Measurements from ENCODE around the gene TUBGCP2. TPM values are rescaled to one million over a fixed set of nuclear protein-coding genes. Genes with fewer than 3 reads are reported as not detected.

The TUBGCP2 gene
- polyA plus RNA-seq, 1 donor (not counting 4 experiments of a cell fraction or from before 2014, with no cell fraction given) = 55.8 TPM

GRCh38 chr10:133311570-133311969 is 2.9 kb upstream of the TUBGCP2 start:
- no peak overlapping the region for H3K4me2 ChIP-seq (ENCODE audit: control insufficient read depth, extremely low read depth, insufficient read depth, low read depth, low read length)
- H2AFZ ChIP-seq (ENCODE audit: control insufficient read depth, low read length) = no peak overlapping the region
- peaks cover 18% of the 10 kb centered on the region for H3K79me2 ChIP-seq (ENCODE audit: control insufficient read depth, insufficient read depth, low read length)
- no peaks in the 10 kb centered on the region for H3K9me1 ChIP-seq (ENCODE audit: control insufficient read depth, extremely low read depth, insufficient read depth, low read length)
- peaks cover 9% of the 10 kb centered on the region for H3K4me1 ChIP-seq (ENCODE audit: control insufficient read depth, extremely low read depth, insufficient read depth, low read length)
- no peak for DNase-seq (ENCODE audit: low read depth, low spot score)
- H3K36me3 ChIP-seq (ENCODE audit: control insufficient read depth in 2 of 2, extremely low read depth in 1 of 2, insufficient read depth in 2 of 2, low read length in 2 of 2) = peaks cover 12 to 13% of the 10 kb centered on the region in 2 experiments
- H3K27me3 ChIP-seq (ENCODE audit: control insufficient read depth, extremely low read depth, insufficient read depth, low read length) = no peaks in the 10 kb centered on the region
- FAIRE-seq = no peak
- TF ChIP-seq EZH2 (IDR thresholded peaks at IDR 0.05; ENCODE audit: low read length) = no peak
- TF ChIP-seq, protein P1, sequence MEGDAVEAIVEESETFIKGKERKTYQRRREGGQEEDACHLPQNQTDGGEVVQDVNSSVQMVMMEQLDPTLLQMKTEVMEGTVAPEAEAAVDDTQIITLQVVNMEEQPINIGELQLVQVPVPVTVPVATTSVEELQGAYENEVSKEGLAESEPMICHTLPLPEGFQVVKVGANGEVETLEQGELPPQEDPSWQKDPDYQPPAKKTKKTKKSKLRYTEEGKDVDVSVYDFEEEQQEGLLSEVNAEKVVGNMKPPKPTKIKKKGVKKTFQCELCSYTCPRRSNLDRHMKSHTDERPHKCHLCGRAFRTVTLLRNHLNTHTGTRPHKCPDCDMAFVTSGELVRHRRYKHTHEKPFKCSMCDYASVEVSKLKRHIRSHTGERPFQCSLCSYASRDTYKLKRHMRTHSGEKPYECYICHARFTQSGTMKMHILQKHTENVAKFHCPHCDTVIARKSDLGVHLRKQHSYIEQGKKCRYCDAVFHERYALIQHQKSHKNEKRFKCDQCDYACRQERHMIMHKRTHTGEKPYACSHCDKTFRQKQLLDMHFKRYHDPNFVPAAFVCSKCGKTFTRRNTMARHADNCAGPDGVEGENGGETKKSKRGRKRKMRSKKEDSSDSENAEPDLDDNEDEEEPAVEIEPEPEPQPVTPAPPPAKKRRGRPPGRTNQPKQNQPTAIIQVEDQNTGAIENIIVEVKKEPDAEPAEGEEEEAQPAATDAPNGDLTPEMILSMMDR (optimal IDR thresholded peaks at IDR 0.05 in 1 of 3, IDR thresholded peaks at IDR 0.05 in 1 of 3, conservative IDR thresholded peaks at IDR 0.05 in 1 of 3; ENCODE audit: extremely low read depth in 1 of 3, insufficient read depth in 2 of 3, low read length in 3 of 3) = no peak
- no peaks in the 10 kb centered on the region for H3K9me3 ChIP-seq (ENCODE audit: control insufficient read depth, low read depth, low read length)
- H4K20me1 ChIP-seq (ENCODE audit: control insufficient read depth, extremely low read depth, insufficient read depth, low read length) = no peaks in the 10 kb centered on the region
- no peak overlapping the region for H3K9ac ChIP-seq (ENCODE audit: control insufficient read depth, extremely low read depth, insufficient read depth, low read length)
- dilution Hi-C loops (cut with MboI; ENCODE audit: extremely low pct_ligation_motif_present, low sequenced_read_pairs) = no loop called here
- no peak overlapping the region for H3K27ac ChIP-seq (ENCODE audit: control insufficient read depth, insufficient read depth, low read length)
- no peak overlapping the region for H3K4me3 ChIP-seq (ENCODE audit: control insufficient read depth in 2 of 3, extremely low read depth in 1 of 3, insufficient read depth in 2 of 3, low read depth in 1 of 3, low read length in 3 of 3)

DNA sequence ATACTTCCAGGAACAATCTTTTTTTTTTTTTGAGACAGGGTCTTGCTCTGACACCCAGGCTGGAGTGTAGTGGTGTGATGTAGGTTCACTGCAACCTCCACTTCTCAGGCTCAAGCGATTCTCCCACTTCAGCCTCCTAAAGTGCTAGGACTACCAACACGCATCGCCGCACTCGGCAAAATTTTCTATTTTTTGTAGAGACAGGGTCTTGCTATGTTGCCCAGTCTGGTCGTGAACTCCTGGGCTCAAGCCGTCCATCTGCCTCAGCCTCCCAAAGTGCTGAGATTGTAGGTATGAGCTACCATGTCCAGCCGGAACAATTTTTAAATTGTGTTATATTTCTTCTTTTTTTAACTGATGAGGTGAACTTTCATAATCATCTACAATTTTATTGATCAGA is 2.1 kb upstream of the TUBGCP2 start:
- no peaks in the 10 kb centered on the region for H3K27me3 ChIP-seq (ENCODE audit: control insufficient read depth, extremely low read depth, insufficient read depth, low read length)
- peaks cover 14% of the 10 kb centered on the region in 2 experiments for H3K36me3 ChIP-seq (ENCODE audit: control insufficient read depth in 2 of 2, extremely low read depth in 1 of 2, insufficient read depth in 2 of 2, low read length in 2 of 2)
- no peak overlapping the region for H3K4me2 ChIP-seq (ENCODE audit: control insufficient read depth, extremely low read depth, insufficient read depth, low read depth, low read length)
- dilution Hi-C loops (cut with MboI; ENCODE audit: extremely low pct_ligation_motif_present, low sequenced_read_pairs) = no loop called here
- no peak overlapping the region for H3K9ac ChIP-seq (ENCODE audit: control insufficient read depth, extremely low read depth, insufficient read depth, low read length)
- H3K4me3 ChIP-seq (ENCODE audit: control insufficient read depth in 2 of 3, extremely low read depth in 1 of 3, insufficient read depth in 2 of 3, low read depth in 1 of 3, low read length in 3 of 3) = no peak overlapping the region
- no peak overlapping the region for H2AFZ ChIP-seq (ENCODE audit: control insufficient read depth, low read length)
- no peak overlapping the region for H3K27ac ChIP-seq (ENCODE audit: control insufficient read depth, insufficient read depth, low read length)
- H3K9me3 ChIP-seq (ENCODE audit: control insufficient read depth, low read depth, low read length) = no peaks in the 10 kb centered on the region
- TF ChIP-seq EZH2 (IDR thresholded peaks at IDR 0.05; ENCODE audit: low read length) = no peak
- TF ChIP-seq, protein P1 (optimal IDR thresholded peaks at IDR 0.05 in 1 of 3, IDR thresholded peaks at IDR 0.05 in 1 of 3, conservative IDR thresholded peaks at IDR 0.05 in 1 of 3; ENCODE audit: extremely low read depth in 1 of 3, insufficient read depth in 2 of 3, low read length in 3 of 3) = no peak
- peaks cover 26% of the 10 kb centered on the region for H3K79me2 ChIP-seq (ENCODE audit: control insufficient read depth, insufficient read depth, low read length)
- H3K9me1 ChIP-seq (ENCODE audit: control insufficient read depth, extremely low read depth, insufficient read depth, low read length) = peaks cover 2% of the 10 kb centered on the region
- FAIRE-seq (no peak), DNase-seq (ENCODE audit: low read depth, low spot score) (no peak)
- H3K4me1 ChIP-seq (ENCODE audit: control insufficient read depth, extremely low read depth, insufficient read depth, low read length) = peaks cover 9% of the 10 kb centered on the region
- H4K20me1 ChIP-seq (ENCODE audit: control insufficient read depth, extremely low read depth, insufficient read depth, low read length) = peaks cover 1% of the 10 kb centered on the region

Data from keratinocyte (primary cell).